GM18517 (cell line): Measurements from ENCODE around the gene SERPINE2.
"Not testable (repeated sequence)": the region's sequence is repeated elsewhere in the genome, so short reads cannot be mapped to it uniquely, and the experiment has no call there.

Source experiments
- ATAC-seq: cut with Tn5 transposase; IDR thresholded peaks from one replicate; pipeline ENCODE4 v1.9.1; 2021; ENCODE audit warnings: mild to moderate bottlenecking, moderate library complexity; ENCODE audit not compliant: unreplicated experiment

SERPINE2 gene

GRCh38 chr2:224017957-224018356, 21.1 kb downstream of the SERPINE2 start:
- ATAC-seq: no peak

- no peak for ATAC-seq
Observed at GRCh38 chr2:224016963-224017362, 22.1 kb downstream of the SERPINE2 start.

GRCh38 chr2:224014336-224014735, 24.8 kb downstream of the SERPINE2 start:
- no peak for ATAC-seq

GRCh38 chr2:224011837-224012236, 27.2 kb downstream of the SERPINE2 start:
- no peak for ATAC-seq

GRCh38 chr2:224009605-224010315, 29.3 kb downstream of the SERPINE2 start:
- no peak for ATAC-seq

- no peak for ATAC-seq
Observed at GRCh38 chr2:224008702-224009261, 30.3 kb downstream of the SERPINE2 start.

- ATAC-seq: no peak
Observed at GRCh38 chr2:224004105-224004695, 34.9 kb downstream of the SERPINE2 start.

GRCh38 chr2:224000662-224001061, 38.4 kb downstream of the SERPINE2 start:
- not testable (repeated sequence) for ATAC-seq

- ATAC-seq: no peak
Observed at GRCh38 chr2:223999862-224000261, 39.2 kb downstream of the SERPINE2 start.

- ATAC-seq: no peak
Observed at GRCh38 chr2:223998948-223999347, 40.1 kb downstream of the SERPINE2 start.

- ATAC-seq: no peak
Observed at GRCh38 chr2:223997938-223998337, 41.1 kb downstream of the SERPINE2 start.

- no peak for ATAC-seq
Observed at GRCh38 chr2:223996391-223996790, 42.7 kb downstream of the SERPINE2 start.

- no peak for ATAC-seq
Observed at GRCh38 chr2:223995569-223995968, 43.5 kb downstream of the SERPINE2 start.

- no peak for ATAC-seq
Observed at GRCh38 chr2:223994562-223995162, 44.4 kb downstream of the SERPINE2 start.

GRCh38 chr2:223993634-223994232, 45.4 kb downstream of the SERPINE2 start:
- peak; percentile 87 for ATAC-seq

GRCh38 chr2:223991611-223992010, 47.5 kb downstream of the SERPINE2 start:
- ATAC-seq: no peak

- ATAC-seq: no peak
Observed at GRCh38 chr2:223989856-223990232, 49.2 kb downstream of the SERPINE2 start.

- no peak for ATAC-seq
Observed at GRCh38 chr2:223989206-223989855, 49.8 kb downstream of the SERPINE2 start.

GRCh38 chr2:223981241-223981640, 57.8 kb downstream of the SERPINE2 start:
- no peak for ATAC-seq

- no peak for ATAC-seq
Observed at GRCh38 chr2:223980803-223981202, 58.3 kb downstream of the SERPINE2 start.

- ATAC-seq: no peak
Observed at GRCh38 chr2:223980397-223980735, 58.7 kb downstream of the SERPINE2 start.
